ENCODE results near the gene AIRE.

AIRE gene

DNA sequence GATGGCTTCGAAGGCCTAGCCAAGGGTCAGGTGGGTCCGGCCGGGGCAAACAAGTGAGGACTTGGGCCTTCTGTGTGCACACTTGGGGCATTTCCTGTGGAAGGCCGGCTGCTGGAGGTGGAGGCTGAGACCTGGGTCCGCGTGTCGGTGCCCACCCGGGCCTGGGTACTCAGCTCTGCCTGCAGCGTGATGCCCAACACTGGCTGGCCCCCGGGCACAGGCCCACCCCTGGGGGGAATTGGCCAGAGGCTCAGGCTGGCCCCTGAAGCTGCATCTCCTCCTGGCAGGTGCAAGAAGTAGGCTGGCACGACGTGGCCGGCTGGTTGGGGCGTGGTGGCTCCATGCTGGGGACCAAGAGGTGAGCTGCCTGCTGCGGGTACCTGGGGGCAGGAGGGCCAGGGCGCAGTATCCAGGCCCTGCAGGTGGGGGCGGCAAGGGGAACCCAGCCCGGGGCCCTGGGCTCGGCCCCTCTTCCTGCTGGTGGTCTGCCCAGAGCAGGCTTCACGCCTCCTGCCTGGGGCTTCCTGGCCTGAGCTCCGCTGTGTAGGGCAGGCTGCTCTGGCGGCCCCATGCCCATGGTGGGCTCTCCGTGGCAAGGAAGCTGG lies 36.3 kb downstream of the AIRE start:
- H3K27ac Mint-ChIP-seq: no peak overlapping the region
- no peaks in the 10 kb centered on the region for H3K27me3 Mint-ChIP-seq
- no peak overlapping the region for H3K4me3 Mint-ChIP-seq
- no peaks in the 10 kb centered on the region for H3K4me1 Mint-ChIP-seq
- H3K36me3 Mint-ChIP-seq: no peaks in the 10 kb centered on the region
- H3K9me3 Mint-ChIP-seq: no peaks in the 10 kb centered on the region

DNA sequence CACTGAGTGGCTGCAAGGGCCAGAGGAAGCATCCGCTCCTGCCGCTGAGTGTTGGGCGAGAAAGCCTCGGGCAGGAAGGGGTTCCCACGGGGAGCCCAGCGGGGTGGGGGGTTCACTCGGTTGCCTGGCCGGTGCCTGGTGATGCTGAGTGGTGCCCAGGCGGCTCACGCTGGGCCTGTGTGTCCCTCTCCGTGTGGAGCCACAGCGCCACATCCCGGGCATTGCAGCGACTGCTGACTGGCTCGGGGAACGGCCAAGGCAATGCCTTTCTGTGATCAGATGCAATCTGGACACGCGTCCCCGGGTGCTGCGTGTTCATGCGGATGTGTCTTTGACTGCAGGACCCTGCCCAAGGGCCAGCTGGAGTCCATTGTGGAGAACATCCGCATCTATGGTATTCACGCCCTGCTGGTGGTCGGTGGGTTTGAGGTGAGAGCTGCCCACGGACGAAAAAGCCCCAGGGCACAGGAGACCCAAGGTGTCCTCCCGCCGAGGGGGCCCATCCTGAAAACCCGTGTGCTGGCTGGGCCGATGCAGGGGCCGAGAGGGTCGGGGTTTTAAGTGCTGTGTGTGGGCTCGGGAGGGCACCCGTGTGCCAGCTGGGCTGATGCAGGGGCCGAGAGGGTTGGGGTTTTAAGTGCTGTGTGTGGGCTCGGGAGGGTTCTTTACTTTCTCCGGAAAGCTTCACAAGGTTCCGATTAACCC lies 37.1 kb downstream of the AIRE start:
- H3K27ac Mint-ChIP-seq: no peak overlapping the region
- no peak overlapping the region for H3K4me3 Mint-ChIP-seq
- no peaks in the 10 kb centered on the region for H3K9me3 Mint-ChIP-seq
- no peaks in the 10 kb centered on the region for H3K27me3 Mint-ChIP-seq
- H3K4me1 Mint-ChIP-seq: no peaks in the 10 kb centered on the region
- no peaks in the 10 kb centered on the region for H3K36me3 Mint-ChIP-seq

DNA sequence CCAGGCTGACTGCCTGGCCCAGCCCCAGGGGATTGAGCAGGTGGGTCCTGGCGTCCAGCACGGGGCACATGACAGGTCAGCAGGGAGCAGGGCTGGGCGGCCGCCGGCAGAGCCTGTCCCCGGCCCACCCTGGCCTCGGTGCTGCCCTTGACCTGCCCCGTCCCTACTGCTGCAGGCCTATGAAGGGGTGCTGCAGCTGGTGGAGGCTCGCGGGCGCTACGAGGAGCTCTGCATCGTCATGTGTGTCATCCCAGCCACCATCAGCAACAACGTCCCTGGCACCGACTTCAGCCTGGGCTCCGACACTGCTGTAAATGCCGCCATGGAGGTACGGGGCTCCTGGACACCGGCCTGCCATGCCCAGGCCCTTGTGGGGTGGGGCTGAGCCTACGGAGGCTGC lies 37.9 kb downstream of the AIRE start:
- H3K27ac Mint-ChIP-seq: no peak overlapping the region
- no peak overlapping the region for H3K4me3 Mint-ChIP-seq
- H3K9me3 Mint-ChIP-seq: no peaks in the 10 kb centered on the region
- no peaks in the 10 kb centered on the region for H3K4me1 Mint-ChIP-seq
- no peaks in the 10 kb centered on the region for H3K36me3 Mint-ChIP-seq
- H3K27me3 Mint-ChIP-seq: no peaks in the 10 kb centered on the region

DNA sequence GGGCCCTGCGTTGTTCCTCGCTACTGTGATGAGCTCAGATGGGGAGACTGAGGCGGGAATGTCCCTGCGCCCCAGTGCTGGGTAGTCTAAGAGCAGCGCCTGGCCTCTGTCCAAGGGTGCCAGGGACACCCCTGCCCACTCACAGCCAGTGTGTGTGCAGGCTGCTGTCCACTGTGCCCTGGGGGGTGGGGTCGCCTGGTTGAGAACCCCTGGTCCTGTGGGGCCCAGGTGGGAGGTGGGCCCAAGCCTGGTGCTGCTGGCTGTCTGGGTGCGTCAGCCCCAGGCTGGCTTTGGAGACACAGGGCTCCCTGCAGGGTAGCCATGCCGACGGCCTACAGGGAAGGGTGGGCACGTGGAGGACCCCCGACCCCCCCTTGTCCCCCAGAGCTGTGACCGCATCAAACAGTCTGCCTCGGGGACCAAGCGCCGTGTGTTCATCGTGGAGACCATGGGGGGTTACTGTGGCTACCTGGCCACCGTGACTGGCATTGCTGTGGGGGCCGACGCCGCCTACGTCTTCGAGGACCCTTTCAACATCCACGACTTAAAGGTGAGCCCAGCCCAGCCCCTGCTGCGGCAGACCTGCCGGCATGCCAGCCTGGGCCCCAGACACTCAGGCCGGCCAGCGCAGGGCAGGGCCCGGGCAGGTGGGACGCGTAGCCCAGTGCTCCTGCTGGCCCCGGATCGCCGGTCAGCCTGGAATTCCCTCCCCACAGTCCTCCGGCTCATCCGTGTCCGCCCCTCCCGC lies 38.6 kb downstream of the AIRE start:
- Mint-ChIP-seq H3K36me3 (no peaks in the 10 kb centered on the region), H3K4me1 (no peaks in the 10 kb centered on the region), H3K4me3 (no peak overlapping the region), H3K27ac (no peak overlapping the region), H3K27me3 (no peaks in the 10 kb centered on the region), H3K9me3 (no peaks in the 10 kb centered on the region)

DNA sequence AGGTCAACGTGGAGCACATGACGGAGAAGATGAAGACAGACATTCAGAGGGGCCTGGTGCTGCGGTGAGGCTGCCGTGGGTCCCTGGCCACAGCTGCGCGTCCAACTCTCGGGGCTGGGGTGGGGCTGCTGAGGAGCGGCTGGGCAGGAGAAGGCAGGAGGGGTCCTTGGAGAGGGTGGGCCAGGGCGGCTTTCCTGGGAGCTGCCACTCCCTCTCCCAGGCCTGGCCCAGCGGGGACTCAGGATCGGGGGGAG lies 39.1 kb downstream of the AIRE start:
- H3K4me1 Mint-ChIP-seq: no peaks in the 10 kb centered on the region
- H3K36me3 Mint-ChIP-seq: no peaks in the 10 kb centered on the region
- H3K9me3 Mint-ChIP-seq: no peaks in the 10 kb centered on the region
- no peak overlapping the region for H3K4me3 Mint-ChIP-seq
- H3K27me3 Mint-ChIP-seq: no peaks in the 10 kb centered on the region
- H3K27ac Mint-ChIP-seq: no peak overlapping the region

DNA sequence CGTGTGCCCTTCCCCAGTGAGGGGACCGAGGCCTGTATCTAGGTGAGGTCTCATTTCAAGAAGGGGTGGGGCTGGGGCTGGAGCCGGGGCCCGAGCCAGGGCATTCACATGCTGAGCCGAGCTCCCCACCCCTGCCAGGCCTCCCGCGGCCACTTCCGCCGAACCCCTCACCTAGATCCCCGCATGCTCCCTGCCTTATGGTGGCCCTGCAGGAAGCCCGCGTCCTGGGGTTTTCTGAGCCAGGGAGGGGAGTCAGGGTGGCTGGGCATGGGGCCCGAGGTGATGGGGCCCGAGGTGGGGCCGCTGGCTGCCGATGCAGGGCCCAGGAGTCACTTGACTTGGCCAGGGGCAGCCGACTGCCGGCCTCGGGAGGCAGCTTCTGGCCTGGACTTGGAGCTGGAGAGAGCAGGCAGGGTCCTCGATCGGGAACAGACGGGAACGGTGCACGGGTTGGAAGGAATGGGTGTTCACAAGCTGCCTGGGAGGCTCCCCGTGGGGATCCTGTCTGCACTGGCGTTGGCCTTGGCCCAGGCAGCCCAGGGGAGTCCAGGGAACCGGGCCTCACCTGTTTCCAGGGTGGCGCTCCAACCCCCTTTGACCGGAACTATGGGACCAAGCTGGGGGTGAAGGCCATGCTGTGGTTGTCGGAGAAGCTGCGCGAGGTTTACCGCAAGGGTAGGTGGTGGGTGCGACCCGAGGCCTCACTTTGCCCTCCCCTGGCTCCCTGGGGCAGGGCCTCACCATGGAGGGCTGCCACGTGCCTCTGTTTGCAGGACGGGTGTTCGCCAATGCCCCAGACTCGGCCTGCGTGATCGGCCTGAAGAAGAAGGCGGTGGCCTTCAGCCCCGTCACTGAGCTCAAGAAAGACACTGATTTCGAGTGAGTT lies 40.0 kb downstream of the AIRE start:
- H3K36me3 Mint-ChIP-seq: no peaks in the 10 kb centered on the region

DNA sequence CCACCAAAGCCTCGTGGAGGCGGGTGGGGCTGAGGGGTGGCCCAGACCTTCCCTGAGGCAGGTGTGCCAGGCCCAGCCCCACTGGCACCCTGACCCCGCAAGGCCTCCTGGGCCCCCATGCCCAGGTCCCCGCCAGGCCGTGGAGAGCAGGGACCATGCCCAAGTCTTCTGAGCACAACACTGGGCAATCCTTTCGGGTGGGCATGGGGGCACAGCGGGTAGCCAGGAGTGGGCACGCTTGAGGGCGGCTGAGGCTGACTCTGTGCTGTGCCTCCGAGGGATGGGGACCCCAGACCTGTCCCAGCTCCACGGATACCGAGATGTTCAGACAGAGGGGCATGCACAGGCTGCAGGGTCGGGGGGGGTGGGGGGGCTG lies 40.6 kb downstream of the AIRE start:
- Mint-ChIP-seq H3K9me3 (no peaks in the 10 kb centered on the region), H3K4me1 (no peaks in the 10 kb centered on the region), H3K36me3 (no peaks in the 10 kb centered on the region), H3K27me3 (no peaks in the 10 kb centered on the region), H3K4me3 (no peak overlapping the region), H3K27ac (no peak overlapping the region)

More for the DNA sequence above, 40.0 kb downstream of the AIRE start:
- H3K9me3 Mint-ChIP-seq: no peaks in the 10 kb centered on the region
- H3K27me3 Mint-ChIP-seq: no peaks in the 10 kb centered on the region
- H3K4me1 Mint-ChIP-seq: no peaks in the 10 kb centered on the region
- H3K4me3 Mint-ChIP-seq: no peak overlapping the region
- H3K27ac Mint-ChIP-seq: no peak overlapping the region

DNA sequence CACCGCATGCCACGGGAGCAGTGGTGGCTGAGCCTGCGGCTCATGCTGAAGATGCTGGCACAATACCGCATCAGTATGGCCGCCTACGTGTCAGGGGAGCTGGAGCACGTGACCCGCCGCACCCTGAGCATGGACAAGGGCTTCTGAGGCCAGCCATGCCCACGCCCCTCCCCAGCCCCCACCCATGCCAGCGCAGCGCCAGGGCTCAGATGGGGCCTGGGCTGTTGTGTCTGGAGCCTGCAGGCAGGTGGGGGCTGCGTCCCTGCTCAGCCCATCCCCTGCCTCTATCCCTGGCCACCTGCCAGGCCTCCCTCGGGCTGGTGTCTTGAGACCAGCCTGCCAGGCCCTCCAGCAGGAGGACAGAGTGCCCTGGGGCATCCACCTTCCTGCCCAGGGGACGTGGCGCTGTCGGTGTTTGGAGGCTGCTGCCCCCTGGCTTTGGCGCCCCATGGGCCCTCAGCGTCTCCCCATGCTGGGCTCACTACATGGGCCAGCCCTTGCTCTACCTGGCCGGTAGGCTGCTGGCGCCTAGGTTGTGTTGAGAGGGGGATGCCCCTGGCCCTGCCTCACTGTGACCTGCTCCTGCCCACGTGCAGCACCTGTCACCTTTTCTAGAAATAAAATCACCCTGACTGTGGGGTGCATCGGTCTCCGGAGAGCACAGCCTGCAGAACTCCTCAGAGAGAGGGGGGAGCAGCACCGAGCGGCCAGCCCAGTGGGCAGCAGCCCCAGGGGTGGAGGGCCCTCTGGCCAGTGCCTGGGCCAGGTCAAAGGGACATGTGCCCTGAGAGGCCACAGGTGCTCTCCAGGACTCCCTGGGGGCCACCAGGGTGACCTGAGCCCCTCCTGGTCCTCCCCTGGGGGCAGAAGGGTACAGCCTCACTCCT lies 41.3 kb downstream of the AIRE start:
- H3K9me3 Mint-ChIP-seq: no peaks in the 10 kb centered on the region
- no peaks in the 10 kb centered on the region for H3K27me3 Mint-ChIP-seq
- no peaks in the 10 kb centered on the region for H3K4me1 Mint-ChIP-seq
- H3K4me3 Mint-ChIP-seq: no peak overlapping the region
- H3K27ac Mint-ChIP-seq: no peak overlapping the region
- no peaks in the 10 kb centered on the region for H3K36me3 Mint-ChIP-seq

DNA sequence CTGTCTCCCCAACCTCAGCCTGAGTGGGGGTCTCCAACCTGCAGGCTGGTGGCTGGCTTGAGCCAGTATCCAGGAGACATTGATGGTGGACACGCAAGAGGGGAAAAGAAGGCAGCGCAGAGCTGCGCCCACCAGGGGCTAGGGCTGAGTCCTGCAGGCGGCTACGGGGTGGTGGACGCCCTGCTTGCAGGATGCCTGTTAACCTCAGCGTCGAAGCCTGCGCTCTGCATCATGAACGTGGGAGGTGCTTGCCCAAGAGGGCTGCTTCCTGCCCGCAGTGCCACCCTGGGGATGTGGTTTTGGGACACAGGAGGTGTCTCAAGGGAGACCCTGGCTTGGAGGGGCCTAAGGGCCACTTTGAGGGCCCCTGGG lies 41.9 kb downstream of the AIRE start:
- Mint-ChIP-seq H3K9me3 (no peaks in the 10 kb centered on the region), H3K27ac (no peak overlapping the region), H3K36me3 (no peaks in the 10 kb centered on the region), H3K4me1 (no peaks in the 10 kb centered on the region), H3K4me3 (no peak overlapping the region), H3K27me3 (no peaks in the 10 kb centered on the region)

DNA sequence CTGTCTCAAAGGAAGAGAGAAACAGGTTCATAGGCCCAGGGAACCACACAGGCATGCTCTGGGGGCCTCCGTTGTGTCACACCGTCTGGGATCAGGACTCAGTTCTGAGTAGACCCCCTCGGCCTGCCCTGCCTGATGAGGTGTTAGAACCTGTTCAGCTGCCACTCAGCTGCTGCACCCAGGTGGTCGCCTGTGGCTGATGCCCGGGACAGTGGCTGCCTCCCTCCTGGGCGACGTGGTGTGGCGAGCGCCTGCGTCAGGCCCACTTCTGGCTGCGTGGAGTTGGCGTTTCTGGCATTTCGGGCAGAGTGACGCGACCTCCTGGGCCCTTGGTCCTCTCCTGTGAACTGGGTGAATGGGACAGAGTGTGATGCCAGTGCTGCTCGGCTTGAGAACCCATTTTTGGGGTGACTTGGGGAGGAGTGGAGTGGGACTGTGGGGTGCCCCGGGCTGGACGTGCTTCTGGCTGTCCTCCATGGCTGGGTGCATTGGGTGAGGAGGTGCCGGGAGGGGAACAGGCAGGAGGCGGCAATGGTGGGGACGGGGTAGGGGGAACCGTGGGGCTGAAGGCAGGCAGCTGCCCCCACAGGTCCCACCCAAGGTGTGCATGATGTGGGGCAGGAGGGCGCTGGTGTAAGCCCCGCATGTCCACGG lies 42.7 kb downstream of the AIRE start:
- Mint-ChIP-seq H3K27ac (peak overlapping the region; percentile 65), H3K4me1 (no peaks in the 10 kb centered on the region), H3K4me3 (no peak overlapping the region), H3K36me3 (no peaks in the 10 kb centered on the region), H3K9me3 (no peaks in the 10 kb centered on the region), H3K27me3 (no peaks in the 10 kb centered on the region)

DNA sequence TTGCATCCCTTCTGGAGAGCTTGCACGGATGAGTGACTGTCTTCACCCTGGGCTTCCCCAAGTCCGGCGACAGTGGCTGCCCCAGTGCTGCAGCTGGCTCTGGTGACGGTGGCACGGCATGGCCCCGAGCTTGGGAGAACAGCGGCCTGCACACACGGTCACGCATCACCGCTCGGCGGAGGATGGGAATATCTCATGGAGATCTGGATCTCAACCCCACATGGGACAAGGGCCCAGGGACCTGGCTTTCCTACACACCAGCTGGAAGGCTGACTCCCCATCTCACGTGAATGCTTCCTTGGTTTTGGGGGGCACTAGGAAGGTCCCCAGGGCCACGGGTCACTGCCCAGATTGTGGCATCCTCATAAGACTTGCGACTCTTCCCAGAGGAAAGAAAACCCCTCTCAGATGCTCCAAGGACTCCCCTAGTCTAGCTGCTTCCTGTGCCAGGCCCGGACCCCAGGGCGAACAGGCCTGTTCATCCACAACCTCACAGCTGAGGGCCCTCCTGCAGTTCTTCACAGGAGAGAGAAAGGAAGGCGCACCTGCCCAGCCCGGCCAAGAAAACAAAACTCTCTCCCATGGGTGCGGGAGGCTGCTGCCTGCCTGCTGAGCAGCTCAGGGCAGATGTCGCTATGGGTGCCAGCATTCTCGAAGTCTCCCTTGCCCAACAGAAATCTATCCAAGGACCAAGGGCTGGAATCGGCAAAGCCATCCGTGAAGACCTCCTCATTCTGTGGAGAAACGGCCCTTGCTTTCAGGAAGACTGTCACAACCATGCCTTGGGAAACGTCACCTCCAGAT lies 43.6 kb downstream of the AIRE start:
- Mint-ChIP-seq H3K9me3 (no peaks in the 10 kb centered on the region), H3K27me3 (no peaks in the 10 kb centered on the region), H3K36me3 (no peaks in the 10 kb centered on the region), H3K27ac (peak overlapping the region; percentile 65), H3K4me3 (no peak overlapping the region), H3K4me1 (no peaks in the 10 kb centered on the region)

DNA sequence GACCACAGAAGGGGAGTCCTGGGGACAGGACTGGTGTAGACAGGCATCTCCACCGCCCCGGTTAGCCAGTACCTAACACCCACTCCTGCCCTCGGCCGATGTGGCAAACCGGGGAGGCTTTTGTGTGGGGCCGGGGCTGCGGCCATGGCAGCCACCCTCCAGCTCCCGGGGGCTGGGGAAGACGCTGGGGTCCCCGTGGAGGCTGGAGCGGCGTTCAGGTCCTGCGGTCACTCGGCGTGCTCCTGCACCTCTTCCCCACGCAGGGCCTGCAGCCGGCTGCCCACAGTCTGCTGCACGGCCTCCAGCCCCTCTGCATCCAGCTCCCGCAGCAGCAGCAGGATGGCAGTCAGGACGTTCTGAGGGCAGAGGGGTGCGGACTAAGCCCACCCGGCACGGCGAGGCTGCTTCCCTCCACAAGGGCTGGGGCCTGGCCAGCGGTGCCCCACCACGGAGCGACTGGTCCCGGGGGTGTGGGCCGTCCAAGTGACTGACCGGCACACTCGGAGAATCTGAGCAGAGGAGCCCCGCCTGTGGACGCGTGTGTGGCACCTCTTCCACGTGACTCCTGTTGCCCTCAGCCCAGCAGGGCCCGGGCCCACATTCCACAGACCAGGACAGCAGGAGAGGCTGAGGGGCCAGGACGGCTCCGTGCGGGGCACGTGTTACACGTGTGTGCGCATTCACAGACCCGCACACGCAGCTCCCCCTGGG lies 44.5 kb downstream of the AIRE start:
- no peaks in the 10 kb centered on the region for H3K9me3 Mint-ChIP-seq
- no peaks in the 10 kb centered on the region for H3K27me3 Mint-ChIP-seq
- H3K27ac Mint-ChIP-seq: no peak overlapping the region

DNA sequence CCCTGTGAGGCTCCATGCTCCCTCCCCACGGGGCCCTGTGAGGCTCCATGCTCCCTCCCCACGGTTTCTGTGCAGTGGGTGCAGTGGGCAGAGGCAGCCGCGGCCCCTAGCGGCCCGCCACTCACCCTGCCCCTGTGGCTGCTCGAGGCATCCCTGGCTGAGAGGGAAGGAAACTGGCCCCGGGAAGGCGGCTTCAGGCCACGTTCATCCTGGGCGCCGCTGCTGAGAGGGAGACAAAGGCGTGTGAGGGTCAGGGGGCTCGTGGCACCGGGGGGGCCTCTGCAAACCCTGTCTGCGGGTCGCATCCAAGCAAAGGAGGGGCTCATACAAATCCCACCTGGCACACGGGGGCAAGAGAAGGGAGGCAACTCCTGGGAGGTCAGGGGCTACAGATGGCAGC lies 45.0 kb downstream of the AIRE start:
- H3K27ac Mint-ChIP-seq: peak overlapping the region; percentile 35
- H3K4me1 Mint-ChIP-seq: no peaks in the 10 kb centered on the region
- H3K4me3 Mint-ChIP-seq: no peak overlapping the region
- no peaks in the 10 kb centered on the region for H3K27me3 Mint-ChIP-seq
- no peaks in the 10 kb centered on the region for H3K36me3 Mint-ChIP-seq
- no peaks in the 10 kb centered on the region for H3K9me3 Mint-ChIP-seq

More for the DNA sequence above, 44.5 kb downstream of the AIRE start:
- Mint-ChIP-seq H3K4me3 (no peak overlapping the region), H3K36me3 (no peaks in the 10 kb centered on the region), H3K4me1 (no peaks in the 10 kb centered on the region)

DNA sequence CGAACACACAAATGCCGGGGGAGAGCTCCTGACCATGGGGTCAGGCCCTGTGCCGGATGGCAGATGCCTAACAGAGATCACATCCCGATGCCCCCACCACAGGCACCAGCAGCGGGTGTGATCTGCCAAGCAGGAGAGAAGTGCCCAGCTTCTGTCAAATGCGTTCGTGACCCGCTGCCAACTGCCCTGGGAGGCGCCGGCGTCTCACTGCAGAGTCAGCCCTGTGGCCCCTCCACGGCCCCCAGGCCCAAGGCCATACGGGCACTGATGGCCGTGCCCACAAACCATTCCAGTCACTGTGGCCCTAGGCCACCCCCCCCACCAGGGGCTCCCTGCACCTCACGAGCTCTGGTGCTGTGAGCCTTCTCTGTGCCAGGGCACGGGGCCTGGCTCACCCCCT lies 45.5 kb downstream of the AIRE start:
- Mint-ChIP-seq H3K4me1 (no peaks in the 10 kb centered on the region), H3K9me3 (no peaks in the 10 kb centered on the region), H3K27me3 (no peaks in the 10 kb centered on the region), H3K27ac (no peak overlapping the region), H3K4me3 (no peak overlapping the region), H3K36me3 (no peaks in the 10 kb centered on the region)

All from activated naive CD4-positive, alpha-beta T cell treated with anti-CD3 and anti-CD28 coated beads, Interleukin-2, amount 50 U/mL, for 24 hours (primary cell).